Measurements from ENCODE around the gene FAM168A.
"Not testable (repeated sequence)": the region's sequence is repeated elsewhere in the genome, so short reads cannot be mapped to it uniquely, and the experiment has no call there.

The FAM168A gene

DNA sequence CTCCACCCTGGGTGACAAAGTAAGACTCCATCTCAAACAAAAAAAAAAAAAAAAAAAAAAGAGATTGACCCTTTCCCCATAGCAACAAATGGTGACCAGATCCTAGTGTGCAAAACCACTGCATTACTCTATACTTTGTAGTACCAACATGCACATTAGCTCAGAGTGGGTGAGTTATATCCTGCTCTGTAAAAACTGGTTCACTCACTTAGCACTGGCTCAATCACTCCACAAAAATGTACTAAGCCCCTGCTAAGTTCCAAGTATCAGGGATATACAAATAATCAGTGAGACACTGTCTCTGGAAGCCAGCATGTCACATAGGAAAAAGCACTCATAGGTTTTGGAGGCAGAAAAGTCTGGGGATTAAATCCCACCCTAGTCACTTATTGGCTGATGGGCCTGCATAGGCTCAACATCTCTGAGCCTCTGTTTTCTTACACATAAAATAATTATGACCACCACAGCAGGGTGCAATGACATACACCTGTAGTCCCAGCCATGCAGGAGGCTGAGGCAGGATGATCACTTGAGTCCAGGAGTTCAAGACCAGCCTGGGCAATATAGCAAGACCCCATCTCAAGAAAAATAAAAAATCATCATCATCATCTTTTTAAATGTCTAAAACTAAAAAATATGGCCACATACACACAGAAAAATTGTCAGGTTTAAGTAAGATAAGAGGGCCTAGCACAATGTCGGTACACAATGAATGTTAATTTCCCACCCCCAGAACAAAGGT lies 11.9 kb downstream of the FAM168A start:
- H3K9me3 Mint-ChIP-seq: no peaks in the 10 kb centered on the region
- no peak overlapping the region for H3K4me3 Mint-ChIP-seq
- peaks cover 2% of the 10 kb centered on the region for H3K36me3 Mint-ChIP-seq (ENCODE audit: insufficient read depth)
- H3K4me1 Mint-ChIP-seq: peaks cover 9% of the 10 kb centered on the region
- H3K27ac Mint-ChIP-seq (ENCODE audit: low read depth): no peak overlapping the region
- ATAC-seq (replicated peaks; ENCODE audit: extremely low read depth, poor library complexity, severe bottlenecking): no peak
- H3K27me3 Mint-ChIP-seq: no peaks in the 10 kb centered on the region
- DNase-seq (ENCODE audit: low spot score in 2 of 2): no peak

DNA sequence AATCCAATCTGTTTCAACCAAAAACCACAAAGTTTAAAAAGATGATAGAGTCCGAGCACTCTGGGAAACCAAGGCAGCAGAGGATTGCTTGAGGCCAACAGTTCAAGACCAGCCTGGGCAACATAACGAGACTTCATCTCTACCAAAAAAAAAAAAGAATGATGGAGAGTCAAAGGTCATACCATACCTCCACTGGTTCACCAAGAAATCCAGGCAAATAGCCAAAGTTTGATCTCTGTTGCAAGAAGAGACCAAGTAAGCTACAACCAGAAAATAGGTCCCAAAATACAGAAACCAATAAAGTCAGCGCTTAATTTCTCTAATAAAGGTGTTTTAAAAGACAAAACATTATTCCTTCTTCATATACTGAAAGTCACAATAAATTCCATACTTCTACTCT lies 13.1 kb downstream of the FAM168A start:
- ATAC-seq (replicated peaks; ENCODE audit: extremely low read depth, poor library complexity, severe bottlenecking) (no peak), DNase-seq (ENCODE audit: low spot score in 2 of 2) (no peak)
- H3K4me3 Mint-ChIP-seq: no peak overlapping the region
- no peaks in the 10 kb centered on the region for H3K9me3 Mint-ChIP-seq
- peaks cover 15% of the 10 kb centered on the region for H3K4me1 Mint-ChIP-seq
- H3K27me3 Mint-ChIP-seq: no peaks in the 10 kb centered on the region
- peaks cover 2% of the 10 kb centered on the region for H3K36me3 Mint-ChIP-seq (ENCODE audit: insufficient read depth)
- no peak overlapping the region for H3K27ac Mint-ChIP-seq (ENCODE audit: low read depth)

DNA sequence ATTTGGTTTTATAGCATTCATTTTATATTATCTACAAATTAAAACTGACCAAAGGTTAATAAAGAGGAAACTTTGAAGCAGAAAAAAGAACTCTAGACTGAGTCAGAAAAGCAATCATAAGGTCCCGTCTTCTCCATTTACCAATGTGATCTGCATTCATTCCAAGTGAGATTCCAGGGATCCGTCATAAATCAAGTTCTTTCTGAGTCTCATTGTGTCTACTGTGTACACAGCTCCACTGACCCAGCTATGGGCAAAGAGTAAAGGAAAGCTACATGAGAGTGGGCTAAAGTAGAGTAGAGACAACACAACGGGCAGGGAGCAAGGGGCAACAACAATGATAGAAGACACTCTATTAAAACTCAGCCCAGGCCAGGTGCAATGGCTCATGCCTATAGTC lies 15.3 kb downstream of the FAM168A start:
- Mint-ChIP-seq H3K36me3 (ENCODE audit: insufficient read depth) (peaks cover 2% of the 10 kb centered on the region), H3K9me3 (no peaks in the 10 kb centered on the region), H3K4me3 (no peak overlapping the region), H3K27ac (ENCODE audit: low read depth) (no peak overlapping the region), H3K27me3 (no peaks in the 10 kb centered on the region), H3K4me1 (peaks cover 18% of the 10 kb centered on the region)
- DNase-seq (ENCODE audit: low spot score in 2 of 2) (no peak), ATAC-seq (replicated peaks; ENCODE audit: extremely low read depth, poor library complexity, severe bottlenecking) (no peak)

DNA sequence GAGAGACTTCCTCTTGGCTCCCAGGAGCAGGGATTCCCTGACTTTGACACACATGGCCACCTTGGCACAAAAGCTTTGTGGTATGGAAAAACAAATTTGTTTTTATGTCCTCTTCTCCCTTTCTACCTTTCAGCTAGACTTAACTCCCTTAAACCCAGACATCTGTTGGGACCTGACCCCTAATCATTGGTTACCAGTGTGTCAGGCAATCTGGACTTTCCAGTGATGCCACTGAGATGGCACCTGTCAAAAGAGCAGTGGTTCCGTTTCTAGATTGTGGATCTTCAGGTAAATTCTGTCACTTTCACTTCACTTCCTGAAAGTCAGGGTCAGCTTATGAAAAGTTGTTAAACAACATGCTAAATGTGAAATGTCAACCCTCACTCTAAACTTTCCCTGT lies 17.2 kb downstream of the FAM168A start:
- ATAC-seq (replicated peaks; ENCODE audit: extremely low read depth, poor library complexity, severe bottlenecking); H3K36me3 Mint-ChIP-seq (ENCODE audit: insufficient read depth); H3K4me3 Mint-ChIP-seq; H3K27ac Mint-ChIP-seq (ENCODE audit: low read depth); H3K9me3 Mint-ChIP-seq; H3K27me3 Mint-ChIP-seq; DNase-seq (ENCODE audit: low spot score in 2 of 2): not testable (repeated sequence)
- peaks cover 21% of the 10 kb centered on the region for H3K4me1 Mint-ChIP-seq

DNA sequence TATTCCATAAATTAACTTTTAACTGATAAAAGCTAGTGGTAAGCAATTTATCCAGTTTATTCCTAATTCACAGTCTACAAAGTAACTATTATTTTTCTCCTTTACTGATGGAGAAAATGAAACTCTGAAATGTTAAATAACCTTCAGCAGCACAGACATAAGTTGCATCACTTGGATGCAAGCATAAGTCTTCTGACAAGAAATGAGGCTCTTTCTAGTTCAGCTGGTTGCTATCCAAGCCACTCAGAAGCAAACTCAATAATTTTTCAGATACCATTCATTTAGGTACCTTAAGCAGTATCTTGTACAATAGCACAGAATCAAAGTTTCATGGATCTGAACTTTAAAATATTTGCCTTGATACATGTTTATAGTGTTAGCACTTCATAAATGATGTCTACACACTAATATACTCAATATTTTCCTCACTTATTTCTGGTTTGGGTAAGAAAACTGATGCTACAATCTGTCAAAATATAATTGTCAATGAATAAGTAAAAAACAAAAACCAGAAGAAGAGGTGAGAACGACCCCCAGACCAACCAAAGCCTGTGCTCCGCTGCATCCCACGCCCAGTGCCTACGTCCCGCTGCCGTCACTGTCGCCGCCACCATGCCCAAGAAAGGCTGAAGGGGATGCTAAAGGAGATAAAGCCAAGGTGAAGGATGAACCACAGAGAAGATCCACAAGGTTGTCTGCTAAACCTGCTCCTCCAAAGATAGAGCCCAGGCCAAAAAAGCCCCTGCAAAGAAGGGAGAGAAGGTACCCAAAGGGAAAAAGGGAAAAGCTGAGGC lies 18.1 kb downstream of the FAM168A start:
- H3K27ac Mint-ChIP-seq (ENCODE audit: low read depth): peak overlapping the region; percentile 23
- H3K36me3 Mint-ChIP-seq (ENCODE audit: insufficient read depth): peaks cover 5% of the 10 kb centered on the region
- DNase-seq (ENCODE audit: low spot score in 2 of 2) (no peak), ATAC-seq (replicated peaks; ENCODE audit: extremely low read depth, poor library complexity, severe bottlenecking) (no peak)
- no peaks in the 10 kb centered on the region for H3K27me3 Mint-ChIP-seq
- no peak overlapping the region for H3K4me3 Mint-ChIP-seq
- H3K9me3 Mint-ChIP-seq: no peaks in the 10 kb centered on the region
- H3K4me1 Mint-ChIP-seq: peaks cover 21% of the 10 kb centered on the region

DNA sequence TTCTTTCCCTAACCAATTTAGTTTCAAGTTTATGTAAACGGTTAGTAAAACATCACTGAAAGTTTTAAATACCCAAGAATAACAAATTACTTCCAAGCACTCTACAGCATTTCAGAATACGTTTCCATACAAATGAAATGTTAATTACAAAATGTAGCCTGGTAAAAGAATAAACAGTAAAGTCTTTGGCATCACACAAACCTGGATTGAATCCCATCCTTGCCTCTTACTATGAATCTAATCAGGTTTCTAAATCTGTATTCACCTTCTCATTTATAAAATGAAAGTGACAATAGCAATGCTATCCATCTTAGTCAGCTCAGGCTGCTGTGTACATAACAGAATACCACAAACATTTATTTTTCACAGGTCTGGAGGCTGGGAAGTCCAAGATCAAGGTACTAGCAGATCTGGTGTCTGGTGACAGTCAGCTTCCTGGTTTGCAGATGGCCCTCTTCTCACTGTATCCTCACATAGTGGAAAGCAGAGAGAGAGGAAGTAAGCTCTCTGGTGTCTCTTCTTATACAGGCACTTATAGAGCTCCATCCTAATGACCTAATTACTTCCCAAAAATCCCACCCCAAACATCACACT lies 19.2 kb downstream of the FAM168A start:
- peaks cover 21% of the 10 kb centered on the region for H3K4me1 Mint-ChIP-seq
- no peaks in the 10 kb centered on the region for H3K9me3 Mint-ChIP-seq
- no peaks in the 10 kb centered on the region for H3K27me3 Mint-ChIP-seq
- peak overlapping the region; percentile 74 for H3K27ac Mint-ChIP-seq (ENCODE audit: low read depth)
- DNase-seq (ENCODE audit: low spot score in 2 of 2) (no peak), ATAC-seq (replicated peaks; ENCODE audit: extremely low read depth, poor library complexity, severe bottlenecking) (peak; percentile 46)
- H3K36me3 Mint-ChIP-seq (ENCODE audit: insufficient read depth): peaks cover 5% of the 10 kb centered on the region
- no peak overlapping the region for H3K4me3 Mint-ChIP-seq

DNA sequence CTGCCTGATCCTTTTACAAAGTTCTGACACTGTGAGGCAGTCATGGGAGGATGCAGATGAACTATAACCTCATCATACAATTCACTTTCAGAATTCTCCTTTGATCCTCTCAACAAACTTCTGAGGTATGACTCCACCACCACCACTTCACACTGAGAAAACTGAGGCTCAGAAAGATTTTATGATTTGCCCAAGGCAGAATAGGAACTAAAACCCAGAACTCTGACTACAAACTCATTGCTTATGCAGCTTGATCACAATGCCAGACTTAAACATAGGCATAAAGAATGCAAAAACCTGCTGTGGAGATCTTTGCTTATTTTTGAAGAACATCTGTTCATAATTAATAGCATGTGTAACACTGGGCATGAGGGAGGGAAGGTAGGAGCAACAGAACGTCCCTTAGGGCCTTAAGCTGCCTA lies 20.4 kb downstream of the FAM168A start:
- Mint-ChIP-seq H3K4me3 (no peak overlapping the region), H3K27me3 (no peaks in the 10 kb centered on the region), H3K36me3 (ENCODE audit: insufficient read depth) (peaks cover 3% of the 10 kb centered on the region), H3K9me3 (no peaks in the 10 kb centered on the region), H3K4me1 (peaks cover 21% of the 10 kb centered on the region), H3K27ac (ENCODE audit: low read depth) (no peak overlapping the region)
- ATAC-seq (replicated peaks; ENCODE audit: extremely low read depth, poor library complexity, severe bottlenecking): no peak
- no peak for DNase-seq (ENCODE audit: low spot score in 2 of 2)

DNA sequence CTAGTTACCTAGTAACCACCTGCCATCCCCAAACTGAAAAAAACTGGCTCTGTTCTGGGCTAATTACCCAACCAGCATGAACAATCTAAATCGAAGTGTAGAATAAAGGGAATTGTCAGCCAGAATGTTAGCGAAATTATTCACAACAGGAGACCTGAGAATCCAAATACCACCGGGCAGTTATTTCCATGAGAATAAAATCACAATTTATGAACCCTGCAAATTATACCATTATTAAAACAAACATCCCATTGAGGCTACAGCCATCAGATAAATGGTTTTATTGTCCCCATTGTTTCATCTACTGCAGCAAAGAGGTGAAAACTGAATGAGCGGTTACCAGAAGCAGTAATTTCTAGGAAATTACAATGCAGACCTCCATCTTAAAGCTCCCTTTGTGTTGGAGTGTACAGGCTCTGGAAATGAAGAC lies 21.7 kb downstream of the FAM168A start:
- peaks cover 3% of the 10 kb centered on the region for H3K36me3 Mint-ChIP-seq (ENCODE audit: insufficient read depth)
- no peak overlapping the region for H3K4me3 Mint-ChIP-seq
- ATAC-seq (replicated peaks; ENCODE audit: extremely low read depth, poor library complexity, severe bottlenecking) (no peak), DNase-seq (ENCODE audit: low spot score in 2 of 2) (no peak)
- no peak overlapping the region for H3K27ac Mint-ChIP-seq (ENCODE audit: low read depth)
- H3K4me1 Mint-ChIP-seq: peaks cover 21% of the 10 kb centered on the region
- H3K27me3 Mint-ChIP-seq: no peaks in the 10 kb centered on the region
- H3K9me3 Mint-ChIP-seq: no peaks in the 10 kb centered on the region

DNA sequence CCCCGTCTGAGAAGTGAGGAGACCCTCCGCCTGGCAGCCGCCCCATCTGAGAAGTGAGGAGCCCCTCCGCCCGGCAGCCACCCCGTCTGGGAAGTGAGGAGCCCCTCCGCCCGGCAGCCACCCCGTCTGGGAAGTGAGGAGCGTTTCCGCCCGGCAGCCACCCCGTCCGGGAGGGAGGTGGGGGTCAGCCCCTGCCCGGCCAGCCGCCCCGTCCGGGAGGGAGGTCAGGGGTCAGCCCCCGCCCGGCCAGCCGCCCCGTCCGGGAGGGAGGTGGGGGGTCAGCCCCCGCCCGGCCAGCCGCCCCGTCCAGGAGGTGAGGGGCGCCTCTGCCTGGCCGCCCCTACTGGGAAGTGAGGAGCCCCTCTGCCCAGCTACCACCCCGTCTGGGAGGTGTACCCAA lies 25.9 kb downstream of the FAM168A start:
- not testable (repeated sequence) for H3K27me3 Mint-ChIP-seq; H3K27ac Mint-ChIP-seq (ENCODE audit: low read depth); ATAC-seq (replicated peaks; ENCODE audit: extremely low read depth, poor library complexity, severe bottlenecking); H3K36me3 Mint-ChIP-seq (ENCODE audit: insufficient read depth); H3K4me1 Mint-ChIP-seq; DNase-seq (ENCODE audit: low spot score in 2 of 2); H3K9me3 Mint-ChIP-seq; H3K4me3 Mint-ChIP-seq

DNA sequence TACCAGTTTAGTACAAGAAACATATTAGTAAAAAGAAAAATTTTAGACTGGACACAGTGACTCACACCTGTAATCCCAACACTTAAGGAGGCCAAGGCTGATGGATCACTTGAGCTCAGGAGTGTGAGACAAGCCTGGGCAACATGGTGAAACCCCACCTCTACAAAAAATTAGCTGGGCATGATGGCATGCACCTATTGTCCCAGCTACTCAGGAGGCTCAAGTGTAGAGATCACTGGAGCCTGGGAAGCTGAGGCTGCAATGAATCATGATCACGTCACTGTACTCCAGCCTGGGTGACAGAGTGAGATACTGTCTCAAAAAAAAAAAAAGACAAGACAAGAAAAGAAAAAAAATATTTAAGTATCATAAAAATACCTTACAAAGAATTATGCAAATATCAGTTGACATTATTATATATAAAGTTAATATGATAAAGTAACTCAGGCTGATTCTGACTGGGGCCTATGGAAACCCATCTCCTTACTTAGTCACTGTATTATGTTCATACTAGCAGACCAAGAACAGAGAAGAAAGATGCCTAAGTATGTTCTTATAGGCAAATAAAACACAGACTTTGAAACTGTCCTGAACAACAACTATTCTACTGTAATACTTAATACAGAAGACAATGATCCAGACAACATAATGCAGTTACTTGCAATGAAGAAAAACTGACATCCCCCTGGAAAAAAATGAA lies 27.3 kb downstream of the FAM168A start:
- no peak overlapping the region for H3K4me3 Mint-ChIP-seq
- no peaks in the 10 kb centered on the region for H3K27me3 Mint-ChIP-seq
- H3K36me3 Mint-ChIP-seq (ENCODE audit: insufficient read depth): peaks cover 7% of the 10 kb centered on the region
- ATAC-seq (replicated peaks; ENCODE audit: extremely low read depth, poor library complexity, severe bottlenecking): no peak
- peak overlapping the region; percentile 22 for H3K27ac Mint-ChIP-seq (ENCODE audit: low read depth)
- peaks cover 6% of the 10 kb centered on the region for H3K4me1 Mint-ChIP-seq
- H3K9me3 Mint-ChIP-seq: no peaks in the 10 kb centered on the region
- DNase-seq (ENCODE audit: low spot score in 2 of 2): no peak

DNA sequence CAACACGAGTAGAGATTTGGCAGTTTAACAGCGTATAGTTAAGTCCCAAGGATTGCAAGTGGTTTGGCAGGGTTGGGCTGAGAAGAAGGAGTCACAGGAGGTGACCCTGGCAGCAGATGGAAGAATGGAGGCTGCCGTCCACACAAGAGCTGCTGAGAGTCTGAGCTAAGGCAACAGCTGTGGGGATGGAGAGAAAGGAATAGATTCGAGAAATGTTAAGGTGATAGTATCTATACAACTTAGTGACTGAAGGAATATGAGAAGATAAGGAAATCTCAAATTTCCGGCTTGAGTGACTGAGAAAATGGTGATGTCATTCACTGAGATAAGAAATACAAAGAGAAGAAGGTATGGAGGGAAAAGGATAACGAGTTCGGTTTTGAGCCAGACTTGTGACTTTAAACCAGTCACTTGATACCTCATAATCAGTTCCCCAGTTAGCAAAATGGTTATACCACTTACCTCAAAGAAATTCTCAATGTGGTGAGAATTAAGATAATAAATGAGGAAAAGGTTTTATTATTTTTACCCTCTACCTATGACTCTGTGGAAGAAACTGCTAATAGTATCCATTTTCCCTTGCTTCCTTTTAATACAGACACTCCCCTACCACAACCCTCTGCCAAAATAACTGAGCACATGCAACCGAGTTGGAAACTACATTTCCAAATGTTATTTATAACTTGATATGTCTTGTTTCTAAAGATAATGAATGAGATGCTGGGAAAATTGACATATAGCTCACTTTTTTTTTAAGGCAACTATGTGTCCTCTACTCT lies 30.7 kb downstream of the FAM168A start:
- H3K9me3 Mint-ChIP-seq: no peaks in the 10 kb centered on the region
- peaks cover 7% of the 10 kb centered on the region for H3K36me3 Mint-ChIP-seq (ENCODE audit: insufficient read depth)
- H3K4me3 Mint-ChIP-seq: no peak overlapping the region
- H3K4me1 Mint-ChIP-seq: peaks cover 6% of the 10 kb centered on the region
- DNase-seq (ENCODE audit: low spot score in 2 of 2): no peak
- no peak for ATAC-seq (replicated peaks; ENCODE audit: extremely low read depth, poor library complexity, severe bottlenecking)
- H3K27me3 Mint-ChIP-seq: no peaks in the 10 kb centered on the region
- H3K27ac Mint-ChIP-seq (ENCODE audit: low read depth): no peak overlapping the region

DNA sequence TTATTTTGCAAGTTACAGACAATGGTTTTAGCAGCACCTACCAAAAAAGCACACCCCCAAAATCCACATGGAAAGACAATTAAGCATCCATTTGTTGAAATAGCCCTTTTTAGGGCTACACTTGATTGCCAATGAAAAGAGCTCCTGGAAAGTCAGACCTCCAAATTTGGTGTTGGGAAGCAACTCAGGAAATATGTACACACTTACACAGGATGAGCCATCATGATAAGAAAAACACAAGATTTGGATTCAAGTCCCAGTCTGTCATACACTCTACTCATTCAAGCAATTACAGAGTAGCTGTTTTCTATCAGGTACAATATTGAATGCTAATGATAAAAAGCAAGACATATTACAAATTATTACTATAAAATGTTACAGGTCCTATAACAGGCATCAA lies 31.5 kb downstream of the FAM168A start:
- no peak overlapping the region for H3K27ac Mint-ChIP-seq (ENCODE audit: low read depth)
- H3K36me3 Mint-ChIP-seq (ENCODE audit: insufficient read depth): peaks cover 7% of the 10 kb centered on the region

More for the DNA sequence above, 31.5 kb downstream of the FAM168A start:
- Mint-ChIP-seq H3K4me3 (no peak overlapping the region), H3K27me3 (no peaks in the 10 kb centered on the region), H3K9me3 (no peaks in the 10 kb centered on the region), H3K4me1 (peaks cover 6% of the 10 kb centered on the region)
- no peak for DNase-seq (ENCODE audit: low spot score in 2 of 2)
- ATAC-seq (replicated peaks; ENCODE audit: extremely low read depth, poor library complexity, severe bottlenecking): no peak

All from central memory CD8-positive, alpha-beta T cell (primary cell).